ENCODE results near the gene NAGPA. TPM values are rescaled to one million over a fixed set of nuclear protein-coding genes. Genes with fewer than 3 reads are reported as not detected.

Gene NAGPA
- total RNA-seq, 1 experiment from 2014 or later = 15.9 TPM

DNA sequence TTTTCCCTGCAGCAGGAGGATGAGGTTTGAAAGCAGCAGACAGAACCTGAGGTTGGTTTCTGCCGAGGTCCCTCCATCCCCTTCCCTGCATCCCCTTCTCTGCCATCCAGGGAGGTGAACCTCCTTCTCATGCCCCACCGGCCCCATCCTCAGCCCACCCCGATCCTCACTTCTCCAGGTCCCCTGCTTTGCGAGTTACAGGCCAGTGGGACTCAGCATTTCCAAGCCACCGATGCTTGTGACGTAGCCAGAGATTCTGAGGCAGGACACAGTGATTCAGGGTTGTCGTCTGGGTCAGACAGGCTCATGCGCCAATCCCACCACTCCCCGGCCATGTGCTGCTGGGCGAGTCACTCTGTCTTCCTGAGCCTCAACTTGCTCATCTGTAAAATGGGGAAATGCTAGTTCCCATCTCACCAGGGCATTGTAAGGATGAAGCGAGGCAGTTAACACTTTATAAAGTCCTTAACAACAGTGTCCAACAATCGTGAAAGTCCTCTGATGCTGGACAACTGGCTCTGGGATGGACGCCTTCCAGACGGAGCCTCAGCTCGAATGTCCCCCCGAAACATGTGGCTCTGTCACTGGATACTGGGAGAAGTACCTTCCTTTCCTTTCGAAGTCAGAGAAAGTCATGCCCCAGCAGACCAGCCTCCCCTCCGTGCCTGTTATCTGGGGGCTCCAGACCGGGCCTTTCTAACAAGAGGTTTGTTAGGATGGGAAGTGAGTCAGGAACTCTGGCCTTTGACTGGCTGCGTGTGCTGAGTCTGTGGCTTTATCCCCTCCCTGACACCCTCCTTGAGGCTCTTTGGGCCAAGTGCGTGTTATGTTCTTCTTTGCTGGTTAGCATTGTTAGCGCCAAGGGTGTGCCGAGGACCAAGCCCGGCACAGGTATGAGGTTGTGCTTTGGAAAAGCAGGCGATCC is 53.7 kb downstream of the NAGPA start:
- ChIA-PET CTCF (no interaction called here), POLR2A (no interaction called here)
- no TSS peak for BruUV-seq (replicated peaks)
- Mint-ChIP-seq H3K4me1 (ENCODE audit: low read depth, unreplicated experiment) (no peaks in the 10 kb centered on the region), H3K27me3 (ENCODE audit: insufficient read depth, unreplicated experiment) (no peaks in the 10 kb centered on the region), H3K27ac (ENCODE audit: unreplicated experiment) (no peak overlapping the region), H3K4me3 (ENCODE audit: unreplicated experiment) (no peak overlapping the region), H3K9me3 (ENCODE audit: unreplicated experiment) (no peaks in the 10 kb centered on the region), H3K36me3 (ENCODE audit: insufficient read depth, unreplicated experiment) (no peaks in the 10 kb centered on the region)
- H3K4me1 ChIP-seq = no peaks in the 10 kb centered on the region
- no peak overlapping the region for H3K4me3 ChIP-seq (ENCODE audit: low read depth, low read length)
- no peaks in the 10 kb centered on the region for H3K36me3 ChIP-seq (ENCODE audit: control insufficient read depth, insufficient read depth, low read length)
- DNase-seq = no peak
- TF ChIP-seq, protein P1, sequence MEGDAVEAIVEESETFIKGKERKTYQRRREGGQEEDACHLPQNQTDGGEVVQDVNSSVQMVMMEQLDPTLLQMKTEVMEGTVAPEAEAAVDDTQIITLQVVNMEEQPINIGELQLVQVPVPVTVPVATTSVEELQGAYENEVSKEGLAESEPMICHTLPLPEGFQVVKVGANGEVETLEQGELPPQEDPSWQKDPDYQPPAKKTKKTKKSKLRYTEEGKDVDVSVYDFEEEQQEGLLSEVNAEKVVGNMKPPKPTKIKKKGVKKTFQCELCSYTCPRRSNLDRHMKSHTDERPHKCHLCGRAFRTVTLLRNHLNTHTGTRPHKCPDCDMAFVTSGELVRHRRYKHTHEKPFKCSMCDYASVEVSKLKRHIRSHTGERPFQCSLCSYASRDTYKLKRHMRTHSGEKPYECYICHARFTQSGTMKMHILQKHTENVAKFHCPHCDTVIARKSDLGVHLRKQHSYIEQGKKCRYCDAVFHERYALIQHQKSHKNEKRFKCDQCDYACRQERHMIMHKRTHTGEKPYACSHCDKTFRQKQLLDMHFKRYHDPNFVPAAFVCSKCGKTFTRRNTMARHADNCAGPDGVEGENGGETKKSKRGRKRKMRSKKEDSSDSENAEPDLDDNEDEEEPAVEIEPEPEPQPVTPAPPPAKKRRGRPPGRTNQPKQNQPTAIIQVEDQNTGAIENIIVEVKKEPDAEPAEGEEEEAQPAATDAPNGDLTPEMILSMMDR (IDR thresholded peaks at IDR 0.05; ENCODE audit: insufficient read depth in 1 of 2, low read depth in 1 of 2, low read length in 1 of 2, severe bottlenecking in 1 of 2, unreplicated experiment in 1 of 2) = no peak
- H3K27me3 ChIP-seq (replicated peaks; ENCODE audit: control insufficient read depth, insufficient read depth, low read length) = no peaks in the 10 kb centered on the region
- intact Hi-C loops (cut with micrococcal nuclease; ENCODE audit: unreplicated experiment) = no loop called here
- no peaks in the 10 kb centered on the region for H3K9me3 ChIP-seq

- POLR2A ChIA-PET = no interaction called here
- BruUV-seq (replicated peaks) = no TSS peak
- no peaks in the 10 kb centered on the region for H3K36me3 Mint-ChIP-seq (ENCODE audit: insufficient read depth, unreplicated experiment)
Measured at GRCh38 chr16:4979164-4979563, 54.6 kb downstream of the NAGPA start.

DNA sequence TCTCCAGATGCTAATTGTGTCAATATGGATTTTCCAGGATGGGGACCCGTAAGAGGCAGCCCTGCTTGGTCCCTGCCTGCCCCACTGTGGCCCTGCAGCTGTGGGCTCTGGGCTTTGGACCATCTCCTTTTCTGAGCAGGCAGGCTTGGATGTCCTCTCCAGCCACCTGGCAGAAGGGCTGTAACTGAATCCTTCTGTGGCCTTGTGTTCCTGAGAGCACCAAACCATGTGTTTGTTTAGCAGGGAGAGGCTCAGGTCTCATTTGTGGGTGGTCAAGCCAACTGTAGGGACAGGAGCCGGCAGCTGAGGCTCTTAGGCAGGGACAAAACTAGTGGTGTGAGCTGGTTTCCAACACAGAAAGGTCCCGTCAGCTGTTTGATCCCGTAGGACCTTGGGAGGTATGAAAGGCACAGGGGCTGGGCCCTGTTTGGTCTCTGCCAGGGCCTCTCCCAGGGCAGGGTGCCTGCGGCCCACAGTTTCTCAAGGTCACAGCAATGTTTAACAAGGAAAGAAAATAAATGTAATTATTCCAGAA is 57.1 kb downstream of the NAGPA start:
- Histone ChIP-seq H3K9me3 (no peaks in the 10 kb centered on the region), H3K4me1 (no peaks in the 10 kb centered on the region), H3K4me3 (ENCODE audit: low read depth, low read length) (no peak overlapping the region), H3K27me3 (replicated peaks; ENCODE audit: control insufficient read depth, insufficient read depth, low read length) (no peaks in the 10 kb centered on the region), H3K36me3 (ENCODE audit: control insufficient read depth, insufficient read depth, low read length) (no peaks in the 10 kb centered on the region)
- H3K4me1 Mint-ChIP-seq (ENCODE audit: low read depth, unreplicated experiment) = no peaks in the 10 kb centered on the region
- no peaks in the 10 kb centered on the region for H3K27me3 Mint-ChIP-seq (ENCODE audit: insufficient read depth, unreplicated experiment)
- H3K36me3 Mint-ChIP-seq (ENCODE audit: insufficient read depth, unreplicated experiment) = no peaks in the 10 kb centered on the region
- intact Hi-C loops (cut with micrococcal nuclease; ENCODE audit: unreplicated experiment) = no loop called here
- H3K4me3 Mint-ChIP-seq (ENCODE audit: unreplicated experiment) = no peak overlapping the region
- TF ChIP-seq, protein P1 (IDR thresholded peaks at IDR 0.05; ENCODE audit: insufficient read depth in 1 of 2, low read depth in 1 of 2, low read length in 1 of 2, severe bottlenecking in 1 of 2, unreplicated experiment in 1 of 2) = no peak
- ChIA-PET POLR2A (no interaction called here), CTCF (no interaction called here)
- no peak overlapping the region for H3K27ac Mint-ChIP-seq (ENCODE audit: unreplicated experiment)
- no TSS peak for BruUV-seq (replicated peaks)
- DNase-seq = no peak
- H3K9me3 Mint-ChIP-seq (ENCODE audit: unreplicated experiment) = no peaks in the 10 kb centered on the region

More at GRCh38 chr16:4979164-4979563, 54.6 kb downstream of the NAGPA start:
- H3K27ac Mint-ChIP-seq (ENCODE audit: unreplicated experiment) = no peak overlapping the region
- H3K4me3 ChIP-seq (ENCODE audit: low read depth, low read length) = no peak overlapping the region
- no peaks in the 10 kb centered on the region for H3K4me1 Mint-ChIP-seq (ENCODE audit: low read depth, unreplicated experiment)
- no peak overlapping the region for H3K4me3 Mint-ChIP-seq (ENCODE audit: unreplicated experiment)
- TF ChIP-seq, protein P1 (IDR thresholded peaks at IDR 0.05; ENCODE audit: insufficient read depth in 1 of 2, low read depth in 1 of 2, low read length in 1 of 2, severe bottlenecking in 1 of 2, unreplicated experiment in 1 of 2) = no peak
- intact Hi-C loops (cut with micrococcal nuclease; ENCODE audit: unreplicated experiment) = no loop called here
- H3K27me3 ChIP-seq (replicated peaks; ENCODE audit: control insufficient read depth, insufficient read depth, low read length) = no peaks in the 10 kb centered on the region
- H3K4me1 ChIP-seq = no peaks in the 10 kb centered on the region
- DNase-seq = no peak
- no peaks in the 10 kb centered on the region for H3K9me3 ChIP-seq
- no peaks in the 10 kb centered on the region for H3K36me3 ChIP-seq (ENCODE audit: control insufficient read depth, insufficient read depth, low read length)
- no peaks in the 10 kb centered on the region for H3K27me3 Mint-ChIP-seq (ENCODE audit: insufficient read depth, unreplicated experiment)
- H3K9me3 Mint-ChIP-seq (ENCODE audit: unreplicated experiment) = no peaks in the 10 kb centered on the region
- CTCF ChIA-PET = no interaction called here

All from Caco-2 (cell line).